Chondrocyte (in vitro differentiated cells): ENCODE results near the gene ISX. TPM values are rescaled to one million over a fixed set of nuclear protein-coding genes. Genes with fewer than 3 reads are reported as not detected.

ENCODE experiments used
- DNase-seq: peaks from one replicate; pipeline ENCODE4 v3.0.0; 2021; ENCODE audit warnings: mixed read lengths, low spot score
- H3K27ac Mint-ChIP-seq: one replicate; pipeline ENCODE4 v1.8.0; 2021; ENCODE audit warnings: mild to moderate bottlenecking, moderate library complexity, mixed read lengths; ENCODE audit not compliant: unreplicated experiment
- H3K27me3 Mint-ChIP-seq: 2 replicates; pipeline ENCODE4 v1.8.0; 2021; ENCODE audit warnings: low read depth, mixed read lengths
- H3K36me3 Mint-ChIP-seq: 2 replicates; pipeline ENCODE4 v1.8.0; 2021; ENCODE audit warnings: low read depth, mixed read lengths
- H3K4me1 Mint-ChIP-seq: 2 replicates; pipeline ENCODE4 v1.8.0; 2021; ENCODE audit warnings: low read depth, mild to moderate bottlenecking, mixed read lengths
- H3K4me3 Mint-ChIP-seq: one replicate; pipeline ENCODE4 v1.8.0; 2021; ENCODE audit warnings: mild to moderate bottlenecking, moderate library complexity, mixed read lengths; ENCODE audit not compliant: unreplicated experiment
- H3K9me3 Mint-ChIP-seq: 2 replicates; pipeline ENCODE4 v1.8.0; 2021; ENCODE audit warnings: low read depth, mixed read lengths
- total RNA-seq: library from RNA; stranded (reverse); gene quantifications from 3 replicates; pipeline ENCODE4 v1.2.1, GENCODE V29; 2021
- TF ChIP-seq, protein P1 (sequence below): fragments of 200-600 bp; sonication (generic); IDR thresholded peaks from 2 replicates; pipeline ENCODE4 v1.5.0; 2021; ENCODE audit warnings: antibody characterized with exemption, mild to moderate bottlenecking, moderate library complexity

Gene ISX
- total RNA-seq, 1 donor from 2014 or later: not detected

DNA sequence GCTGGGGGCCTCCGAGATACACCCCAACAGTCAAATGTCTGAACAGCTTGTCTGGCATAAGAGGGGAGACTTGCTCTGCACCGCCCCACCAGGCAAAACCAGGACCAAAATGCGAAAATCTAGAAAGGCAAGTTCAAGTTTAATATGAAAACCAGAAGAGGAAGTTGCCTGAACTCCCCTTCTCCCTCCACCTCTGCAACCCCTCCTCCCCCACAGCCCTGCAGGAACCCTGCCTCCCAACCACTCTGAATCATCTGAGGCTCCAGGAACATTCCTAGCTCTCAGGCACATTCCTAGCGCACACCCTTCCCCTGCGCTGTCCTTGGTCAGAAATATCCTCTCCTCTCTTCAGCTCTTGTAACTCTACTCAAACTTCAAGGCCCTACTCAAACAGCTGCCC lies 36.7 kb downstream of the ISX start:
- no peak for DNase-seq
- H3K9me3 Mint-ChIP-seq: peaks cover under 1% of the 10 kb centered on the region

DNA sequence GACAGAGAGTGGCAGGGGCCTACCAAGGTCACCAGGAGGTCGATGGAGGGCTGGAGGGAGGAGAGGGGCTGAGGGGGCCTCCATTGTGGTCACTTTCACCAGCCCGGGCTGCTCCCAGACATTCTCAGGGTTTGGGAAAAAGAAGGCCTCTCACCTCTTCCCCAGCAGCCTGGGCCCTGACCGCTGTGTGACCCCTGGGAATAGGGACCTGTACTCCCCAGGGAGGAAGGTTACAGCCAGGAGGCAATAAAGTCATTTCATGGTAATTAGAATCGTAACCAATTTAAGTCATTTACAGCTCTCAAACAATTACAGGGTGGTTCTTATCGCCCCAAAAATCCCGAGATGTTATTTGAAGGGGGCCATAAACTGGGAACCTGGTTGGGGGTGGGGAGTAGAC lies 37.8 kb downstream of the ISX start:
- no peaks in the 10 kb centered on the region for H3K36me3 Mint-ChIP-seq
- no peak for DNase-seq
- TF ChIP-seq, protein P1, sequence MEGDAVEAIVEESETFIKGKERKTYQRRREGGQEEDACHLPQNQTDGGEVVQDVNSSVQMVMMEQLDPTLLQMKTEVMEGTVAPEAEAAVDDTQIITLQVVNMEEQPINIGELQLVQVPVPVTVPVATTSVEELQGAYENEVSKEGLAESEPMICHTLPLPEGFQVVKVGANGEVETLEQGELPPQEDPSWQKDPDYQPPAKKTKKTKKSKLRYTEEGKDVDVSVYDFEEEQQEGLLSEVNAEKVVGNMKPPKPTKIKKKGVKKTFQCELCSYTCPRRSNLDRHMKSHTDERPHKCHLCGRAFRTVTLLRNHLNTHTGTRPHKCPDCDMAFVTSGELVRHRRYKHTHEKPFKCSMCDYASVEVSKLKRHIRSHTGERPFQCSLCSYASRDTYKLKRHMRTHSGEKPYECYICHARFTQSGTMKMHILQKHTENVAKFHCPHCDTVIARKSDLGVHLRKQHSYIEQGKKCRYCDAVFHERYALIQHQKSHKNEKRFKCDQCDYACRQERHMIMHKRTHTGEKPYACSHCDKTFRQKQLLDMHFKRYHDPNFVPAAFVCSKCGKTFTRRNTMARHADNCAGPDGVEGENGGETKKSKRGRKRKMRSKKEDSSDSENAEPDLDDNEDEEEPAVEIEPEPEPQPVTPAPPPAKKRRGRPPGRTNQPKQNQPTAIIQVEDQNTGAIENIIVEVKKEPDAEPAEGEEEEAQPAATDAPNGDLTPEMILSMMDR: no peak
- peaks cover 12% of the 10 kb centered on the region for H3K27me3 Mint-ChIP-seq
- H3K4me3 Mint-ChIP-seq: no peak overlapping the region
- H3K27ac Mint-ChIP-seq: no peak overlapping the region
- no peaks in the 10 kb centered on the region for H3K4me1 Mint-ChIP-seq
- peaks cover 3% of the 10 kb centered on the region for H3K9me3 Mint-ChIP-seq

More for the DNA sequence above, 36.7 kb downstream of the ISX start:
- TF ChIP-seq, protein P1: no peak
- Mint-ChIP-seq H3K4me3 (no peak overlapping the region), H3K4me1 (no peaks in the 10 kb centered on the region), H3K36me3 (no peaks in the 10 kb centered on the region), H3K27me3 (peaks cover 9% of the 10 kb centered on the region), H3K27ac (no peak overlapping the region)

DNA sequence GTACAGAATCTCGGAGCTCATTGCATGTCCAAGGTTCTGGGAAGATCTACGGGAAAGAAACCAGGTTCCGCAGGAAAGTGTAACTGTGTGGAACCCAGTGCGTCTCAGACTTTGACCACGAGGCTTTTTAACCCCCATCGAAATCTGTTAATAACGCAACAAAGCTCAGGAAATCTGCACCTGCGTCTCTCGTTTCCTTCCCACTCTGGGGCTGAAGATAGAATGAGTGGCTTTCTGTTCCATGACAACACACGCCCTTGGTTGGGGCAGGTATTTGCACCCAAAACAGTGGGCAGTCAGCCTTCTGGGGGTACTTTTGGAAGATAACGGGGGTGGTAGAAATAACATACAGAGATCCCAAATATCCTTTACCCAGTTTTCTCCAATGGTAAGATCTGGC lies 38.5 kb downstream of the ISX start:
- TF ChIP-seq, protein P1: no peak
- no peaks in the 10 kb centered on the region for H3K36me3 Mint-ChIP-seq
- peaks cover 15% of the 10 kb centered on the region for H3K27me3 Mint-ChIP-seq

DNA sequence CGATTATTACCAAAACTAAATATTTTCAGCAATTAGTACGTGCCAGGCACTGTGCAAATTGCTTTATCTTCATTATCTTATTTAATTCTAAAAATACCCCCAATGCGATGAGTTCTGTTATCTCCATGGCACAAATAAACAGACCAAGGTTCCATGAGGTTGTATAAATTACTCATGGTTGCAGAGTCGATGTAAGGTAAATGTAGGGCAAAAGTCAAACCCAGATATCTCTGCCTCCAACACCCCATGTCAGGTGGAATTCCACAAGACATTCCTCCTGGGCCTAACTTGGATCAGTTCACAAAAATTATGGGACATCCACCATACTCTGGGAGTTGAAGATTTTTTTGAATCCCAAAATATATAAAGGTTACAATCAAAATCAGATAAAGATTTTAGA lies 43.7 kb downstream of the ISX start:
- DNase-seq: no peak
- Mint-ChIP-seq H3K36me3 (no peaks in the 10 kb centered on the region), H3K9me3 (peaks cover 3% of the 10 kb centered on the region), H3K4me3 (no peak overlapping the region), H3K27ac (no peak overlapping the region), H3K4me1 (no peaks in the 10 kb centered on the region), H3K27me3 (peaks cover 17% of the 10 kb centered on the region)
- TF ChIP-seq, protein P1: no peak

More for the DNA sequence above, 38.5 kb downstream of the ISX start:
- Mint-ChIP-seq H3K4me3 (no peak overlapping the region), H3K4me1 (no peaks in the 10 kb centered on the region), H3K27ac (no peak overlapping the region), H3K9me3 (peaks cover 3% of the 10 kb centered on the region)
- DNase-seq: no peak

DNA sequence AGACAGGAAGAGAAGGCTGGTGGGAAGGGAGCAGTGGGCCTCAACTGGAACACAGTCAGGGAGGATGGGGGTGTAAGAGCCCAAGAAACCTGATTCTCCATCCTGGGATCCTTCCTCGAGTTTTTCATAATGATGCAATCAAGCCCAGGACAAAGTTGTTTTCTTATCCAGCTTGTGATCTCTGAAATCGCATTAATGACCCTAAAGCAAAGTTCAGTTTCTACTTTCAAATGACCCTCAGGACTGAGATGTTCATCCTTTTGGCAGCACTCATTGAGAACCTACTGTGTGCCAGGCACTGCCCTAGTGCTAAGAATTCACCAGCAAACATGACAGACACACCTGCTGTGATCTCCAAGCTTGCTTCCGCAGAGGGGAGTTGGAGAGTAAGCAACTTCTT lies 45.3 kb downstream of the ISX start:
- no peak overlapping the region for H3K27ac Mint-ChIP-seq
- peaks cover 3% of the 10 kb centered on the region for H3K9me3 Mint-ChIP-seq
- peaks cover 10% of the 10 kb centered on the region for H3K27me3 Mint-ChIP-seq
- no peaks in the 10 kb centered on the region for H3K4me1 Mint-ChIP-seq
- H3K4me3 Mint-ChIP-seq: no peak overlapping the region
- DNase-seq: no peak
- no peaks in the 10 kb centered on the region for H3K36me3 Mint-ChIP-seq
- TF ChIP-seq, protein P1: no peak
